Stimulated activated CD8-positive, alpha-beta memory T cell treated with anti-CD3 and anti-CD28 coated beads, Interleukin-12 subunit alpha, Interleukin-12 subunit beta, amount 100 ng/mL, for 24 hours (primary cell): ENCODE measurements around the gene TMPRSS3.
A peak's percentile ranks its signal among the peaks of the same experiment; 100 is the strongest.

Experiments used
- DNase-seq: peaks from one replicate; pipeline ENCODE4 v3.0.0-alpha.2; 2020; ENCODE audit errors: extremely low read depth

The TMPRSS3 gene

GRCh38 chr21:42351626-42352440 is 44.0 kb downstream of the TMPRSS3 start:
- no peak for DNase-seq

GRCh38 chr21:42350927-42351426 is 44.9 kb downstream of the TMPRSS3 start, which contains the start of gene TFF2:
TSS of gene TFF2 (minus strand) at chr21:42350994. CDS start at chr21:42350957, 37 bp downstream.
- no peak for DNase-seq

- no peak for DNase-seq
Measured at GRCh38 chr21:42350318-42350910, 45.4 kb downstream of the TMPRSS3 start.

GRCh38 chr21:42349420-42350317 is 46.2 kb downstream of the TMPRSS3 start:
- no peak for DNase-seq

DNA sequence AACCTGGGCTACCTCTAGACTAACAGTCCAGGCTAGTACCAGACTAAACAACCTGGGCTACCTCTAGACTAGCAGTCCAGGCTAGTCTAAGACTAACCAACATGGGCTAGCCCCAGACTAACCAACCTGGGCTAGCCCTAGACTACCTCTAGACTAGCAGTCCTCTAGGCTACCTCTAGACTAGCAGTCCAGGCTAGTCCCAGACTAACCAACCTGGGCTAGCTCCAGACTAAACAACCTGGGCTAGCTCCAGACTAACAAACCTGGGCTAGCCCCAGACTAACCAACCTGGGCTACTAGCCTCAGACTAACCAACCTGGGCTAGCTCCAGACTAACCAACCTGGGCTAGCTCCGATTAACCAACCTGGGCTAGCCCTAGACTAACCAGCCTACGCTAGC is 47.1 kb downstream of the TMPRSS3 start:
- DNase-seq: no peak

GRCh38 chr21:42347601-42348327 is 48.1 kb downstream of the TMPRSS3 start:
- no peak for DNase-seq

DNA sequence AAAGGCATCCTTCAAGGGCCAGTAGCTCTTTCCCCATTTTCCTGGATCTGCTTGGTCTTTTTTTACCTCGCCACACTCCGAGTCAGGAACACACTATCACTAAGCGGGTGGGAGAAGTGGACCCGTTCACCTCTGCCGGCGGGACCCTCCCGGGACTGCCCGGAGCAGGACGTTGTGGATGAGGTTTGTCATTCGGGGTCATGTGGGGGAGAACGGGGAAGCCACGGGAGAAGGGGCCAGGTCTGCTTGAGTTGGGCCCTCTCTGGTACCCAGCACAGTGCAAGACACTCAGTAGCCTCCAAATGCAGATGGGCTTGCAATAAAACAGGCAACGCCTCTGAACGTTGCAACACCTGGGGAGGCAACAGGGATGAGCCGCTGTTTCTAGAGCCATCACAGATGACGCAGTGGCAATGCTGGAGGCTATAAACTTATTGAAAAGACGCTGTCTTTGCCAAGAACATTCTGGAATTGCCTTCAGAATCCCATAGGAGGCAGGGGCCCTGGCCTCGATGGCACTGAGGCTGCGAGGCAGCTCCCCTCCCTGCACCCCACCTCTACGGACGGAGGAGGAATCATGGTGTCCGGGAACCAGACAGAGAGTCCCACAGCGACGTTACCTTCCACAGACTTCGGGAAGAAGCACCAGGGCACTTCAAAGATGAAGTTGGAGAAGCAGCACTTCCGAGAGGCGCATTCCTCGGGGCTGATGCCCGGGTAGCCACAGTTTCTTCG is 48.8 kb downstream of the TMPRSS3 start:
- DNase-seq: no peak

DNA sequence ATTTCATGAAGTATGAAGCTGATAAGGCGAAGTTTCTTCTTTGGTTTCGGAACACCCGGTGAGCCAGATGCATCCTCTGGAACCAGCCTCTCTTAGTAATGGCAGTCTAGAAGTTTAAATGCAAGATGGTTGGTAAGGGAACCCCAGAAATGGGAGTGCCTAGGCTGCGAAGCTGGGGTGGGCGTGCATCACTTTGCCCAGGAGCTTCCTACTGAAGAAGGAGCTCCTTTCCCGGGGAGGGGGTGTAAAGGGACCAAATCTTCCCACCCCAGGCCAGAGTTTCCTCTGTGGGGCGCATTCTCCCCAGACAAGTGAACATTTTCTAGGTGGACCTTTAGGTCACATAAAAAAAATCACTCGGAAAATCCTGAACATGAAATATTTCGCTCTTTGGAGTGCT is 49.4 kb downstream of the TMPRSS3 start:
- DNase-seq: no peak

GRCh38 chr21:42344631-42345030 is 51.2 kb downstream of the TMPRSS3 start:
- DNase-seq: no peak

DNA sequence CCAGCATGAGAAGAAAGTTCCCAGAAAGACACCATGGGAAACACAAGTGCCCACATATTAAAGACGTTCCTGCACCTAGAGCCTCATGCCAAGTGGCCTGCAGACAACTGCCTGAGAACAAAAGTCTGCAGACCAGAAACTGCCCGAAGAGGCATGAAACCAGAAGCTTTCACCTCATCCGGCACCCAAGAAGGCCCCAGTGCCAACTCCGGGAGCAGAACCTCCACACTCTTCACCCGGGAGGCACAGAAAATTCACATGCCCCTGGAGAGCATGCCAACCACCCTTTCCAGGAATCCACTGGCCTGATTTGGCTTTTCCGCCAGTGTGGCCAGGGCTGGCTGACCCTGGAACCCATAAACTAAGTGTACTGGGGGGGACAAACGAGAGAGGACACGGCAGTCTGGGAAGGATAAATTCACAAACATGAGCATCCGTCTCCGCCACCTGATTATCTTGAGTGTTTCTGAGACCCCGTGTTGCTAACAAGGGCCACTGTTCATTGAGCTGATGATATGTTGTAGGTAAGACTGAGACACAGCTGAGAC is 51.8 kb downstream of the TMPRSS3 start:
- DNase-seq: no peak

DNA sequence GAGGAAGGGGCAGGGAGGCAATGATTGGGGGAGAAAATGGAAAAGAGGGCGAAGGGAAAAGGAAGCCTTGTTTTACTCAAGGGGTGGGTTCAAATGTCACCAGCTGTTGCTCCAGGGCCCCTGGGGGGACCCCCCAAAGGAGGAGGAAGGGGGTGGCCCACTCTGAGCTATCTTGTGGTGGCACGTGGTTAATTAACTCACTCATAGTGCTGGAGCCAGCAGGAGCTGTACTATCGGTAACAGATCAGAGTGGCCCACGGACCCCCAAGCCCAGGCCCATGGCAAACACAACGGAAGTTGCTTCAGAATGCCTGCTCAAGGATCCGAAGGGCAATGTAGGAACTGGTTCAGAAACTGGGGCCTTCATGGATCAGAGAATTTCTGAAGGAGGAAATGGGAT is 52.3 kb downstream of the TMPRSS3 start:
- no peak for DNase-seq

DNA sequence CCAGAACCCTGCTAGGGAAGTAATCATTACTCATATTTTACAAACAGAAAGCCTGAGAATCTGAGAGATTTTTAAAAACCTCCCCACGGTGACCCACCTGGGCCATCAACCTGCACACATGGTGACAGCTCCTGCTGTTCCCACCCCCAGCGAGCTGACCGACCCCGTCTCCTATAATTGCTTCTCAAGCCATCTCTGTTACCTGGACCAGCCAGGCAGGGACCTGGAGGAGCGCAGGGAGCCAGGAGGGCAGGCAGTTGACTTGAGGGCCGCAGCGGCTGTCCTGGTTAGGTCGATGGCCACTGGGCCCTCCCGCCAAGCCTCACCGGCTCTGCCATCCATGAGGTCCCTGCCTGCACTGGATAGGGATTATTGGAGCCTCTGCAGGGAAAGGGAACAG is 52.8 kb downstream of the TMPRSS3 start:
- DNase-seq: no peak

GRCh38 chr21:42341776-42342542 is 53.9 kb downstream of the TMPRSS3 start:
- no peak for DNase-seq

- no peak for DNase-seq
Measured at GRCh38 chr21:42340187-42341050, 55.4 kb downstream of the TMPRSS3 start.

DNA sequence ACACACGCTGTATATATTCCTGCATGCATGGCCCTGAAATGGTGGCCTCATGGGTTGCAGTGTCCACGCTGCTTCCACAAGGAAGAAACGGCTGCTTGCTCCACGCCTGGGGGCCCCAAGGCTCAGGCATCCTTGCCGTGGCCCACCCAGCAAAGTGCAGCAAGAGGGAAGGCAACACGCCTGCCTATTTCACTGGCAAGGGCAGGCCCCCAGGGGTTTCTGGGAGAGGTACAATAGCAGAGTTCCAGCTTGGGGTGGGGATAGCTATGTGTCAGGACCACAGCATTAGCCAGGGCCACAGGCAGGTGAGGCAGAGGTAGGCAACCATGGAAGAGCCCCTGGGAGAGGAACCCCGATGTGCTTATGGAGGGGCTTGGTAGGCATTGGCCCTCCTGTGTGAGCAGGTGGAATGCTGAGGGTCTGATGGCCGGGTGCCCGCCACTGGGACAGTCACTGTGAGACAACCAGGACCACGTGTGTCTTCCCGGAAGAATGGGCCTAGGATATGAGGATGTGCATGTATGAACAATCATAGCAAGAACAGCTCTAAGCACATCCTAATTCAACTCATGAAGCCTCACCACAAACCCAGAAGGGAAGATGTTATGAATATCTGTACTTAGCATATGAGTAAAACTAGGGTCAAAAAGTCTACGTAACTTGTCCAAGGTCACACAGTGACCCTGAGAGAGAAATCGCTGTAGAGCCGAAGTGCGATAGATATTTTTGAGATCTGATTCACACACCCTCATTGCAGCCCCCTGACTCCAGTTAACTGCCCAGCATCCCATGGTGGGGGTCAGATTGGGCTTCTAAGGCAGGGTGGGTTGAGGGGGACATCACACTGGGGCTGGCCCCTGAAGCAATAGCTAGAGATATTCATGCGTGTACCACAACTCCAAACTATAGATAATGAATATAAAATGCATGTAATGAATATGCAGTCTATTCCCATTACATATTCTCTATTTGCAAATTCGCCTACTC is 56.8 kb downstream of the TMPRSS3 start:
- no peak for DNase-seq

- peak; percentile 42 for DNase-seq
Measured at GRCh38 chr21:42337830-42338728, 57.8 kb downstream of the TMPRSS3 start.
